Stimulated activated CD4-positive, alpha-beta T cell treated with anti-CD3 and anti-CD28 coated beads, Interleukin-4, amount 100 ng/mL, for 24 hours (primary cell): ENCODE measurements around the gene TFEB.

Source experiments
- DNase-seq: peaks from one replicate; pipeline ENCODE4 v3.0.0-alpha.2; 2020

TFEB gene

DNA sequence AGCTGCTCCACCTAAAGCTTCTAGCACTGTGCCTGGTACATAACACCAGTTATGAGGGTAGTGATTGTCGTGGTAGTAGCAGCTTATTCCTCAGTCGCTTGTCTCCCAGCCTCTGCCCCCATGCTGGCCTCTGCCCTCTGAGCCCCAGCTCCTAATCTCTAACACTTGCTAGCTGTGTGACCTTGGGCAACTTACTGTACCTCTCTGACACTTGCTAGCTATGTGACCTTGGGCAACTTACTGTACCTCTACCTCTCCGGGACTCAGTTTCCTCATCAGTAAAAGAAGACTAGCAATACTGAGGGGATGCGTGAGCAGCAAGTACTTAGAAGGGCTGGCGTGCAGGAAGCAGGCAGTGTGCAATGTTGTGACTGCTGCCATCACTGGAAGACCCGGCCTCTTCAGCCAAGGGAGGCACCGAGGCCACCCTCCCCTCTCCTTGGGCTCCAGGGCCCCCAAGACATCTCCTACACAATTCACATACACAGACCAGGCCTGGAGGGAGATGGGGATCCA, 87.3 kb downstream of the TFEB start:
- no peak for DNase-seq

DNA sequence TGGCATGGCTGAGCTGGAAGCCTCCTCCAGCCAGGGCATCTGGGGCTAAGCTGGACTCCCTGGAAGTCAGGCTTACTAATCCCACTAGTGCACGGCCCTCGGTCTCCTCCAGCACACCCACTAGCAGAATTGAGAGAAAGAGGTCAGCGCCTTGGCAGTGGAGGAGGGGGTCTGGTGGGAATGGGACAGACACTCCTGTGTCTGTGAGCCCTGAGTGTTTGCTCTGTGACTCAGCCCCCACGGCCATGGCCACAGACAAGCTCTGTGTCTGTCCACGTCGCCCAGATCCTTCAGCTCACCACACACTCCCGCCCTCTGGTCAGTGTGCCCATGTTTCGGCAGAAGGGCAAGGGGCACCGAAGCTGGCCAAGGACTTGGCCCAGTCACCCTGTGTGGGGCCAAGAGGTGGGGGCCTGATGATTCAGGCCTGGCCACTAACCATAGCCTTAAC, 88.3 kb downstream of the TFEB start:
- no peak for DNase-seq

DNA sequence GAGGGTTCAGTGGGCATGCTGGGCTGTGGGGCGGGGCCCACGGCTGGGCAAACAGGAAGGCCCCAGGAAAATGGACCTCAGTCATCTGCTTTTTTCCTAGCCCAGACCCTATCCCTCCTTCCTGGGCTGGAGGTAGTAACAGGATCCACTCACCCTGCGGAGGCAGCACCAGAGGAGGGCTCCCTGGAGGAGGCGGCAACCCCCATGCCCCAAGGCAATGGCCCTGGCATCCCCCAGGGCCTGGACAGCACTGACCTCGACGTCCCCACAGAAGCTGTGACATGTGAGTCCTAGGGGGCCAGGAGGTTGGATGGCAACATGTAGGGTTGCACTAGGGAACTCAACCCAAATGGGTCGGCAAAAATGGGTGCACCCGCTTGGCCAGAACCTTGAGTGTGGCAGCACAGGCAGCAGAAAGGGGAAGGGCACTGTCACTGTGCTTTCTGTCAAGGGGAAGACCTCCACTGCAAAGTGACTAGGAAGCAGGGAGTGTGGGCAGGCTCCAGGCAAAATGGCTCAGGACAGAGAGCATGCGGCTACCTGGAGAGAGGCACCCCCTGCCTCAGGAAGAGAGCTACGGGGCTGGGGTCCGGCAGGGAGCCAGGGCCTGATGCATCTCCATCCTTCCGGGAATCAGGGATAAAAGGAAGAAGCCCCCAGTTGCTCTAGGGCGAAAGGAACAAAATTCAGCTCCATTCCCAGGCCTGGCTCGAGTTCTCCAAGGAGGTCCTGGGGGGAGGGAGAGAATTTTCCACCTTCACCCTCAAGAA, 89.2 kb downstream of the TFEB start:
- no peak for DNase-seq

DNA sequence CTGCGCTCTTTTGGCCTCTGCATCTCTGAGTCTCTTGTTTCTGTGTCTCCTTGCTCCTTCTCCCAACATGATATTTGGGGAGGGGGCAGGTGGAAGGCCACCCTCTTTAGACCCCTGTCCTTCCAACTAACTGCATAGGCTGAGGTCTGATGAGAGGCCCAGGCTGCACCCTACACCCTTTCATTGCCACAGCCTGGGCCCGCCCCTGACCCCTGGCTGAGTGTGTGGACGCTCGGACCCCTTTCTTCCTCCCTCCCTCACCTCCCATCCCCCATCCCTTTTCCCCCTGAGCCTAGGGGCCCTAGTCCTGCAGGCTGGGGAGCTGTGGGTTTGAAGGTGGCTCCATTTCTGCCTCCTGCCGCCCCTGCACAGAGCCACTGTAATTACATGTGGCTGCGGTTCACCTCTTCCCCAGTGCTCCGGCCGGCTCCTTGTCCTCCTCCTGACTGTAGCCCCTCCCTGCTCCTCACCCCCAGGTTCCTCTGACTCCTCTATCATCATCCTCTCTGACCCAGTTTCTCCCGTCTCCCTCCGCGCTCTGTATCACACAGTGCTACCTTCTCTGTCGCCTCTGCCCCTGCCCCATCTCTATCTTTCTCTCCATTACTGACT, 90.3 kb downstream of the TFEB start:
- DNase-seq, result no peak

DNA sequence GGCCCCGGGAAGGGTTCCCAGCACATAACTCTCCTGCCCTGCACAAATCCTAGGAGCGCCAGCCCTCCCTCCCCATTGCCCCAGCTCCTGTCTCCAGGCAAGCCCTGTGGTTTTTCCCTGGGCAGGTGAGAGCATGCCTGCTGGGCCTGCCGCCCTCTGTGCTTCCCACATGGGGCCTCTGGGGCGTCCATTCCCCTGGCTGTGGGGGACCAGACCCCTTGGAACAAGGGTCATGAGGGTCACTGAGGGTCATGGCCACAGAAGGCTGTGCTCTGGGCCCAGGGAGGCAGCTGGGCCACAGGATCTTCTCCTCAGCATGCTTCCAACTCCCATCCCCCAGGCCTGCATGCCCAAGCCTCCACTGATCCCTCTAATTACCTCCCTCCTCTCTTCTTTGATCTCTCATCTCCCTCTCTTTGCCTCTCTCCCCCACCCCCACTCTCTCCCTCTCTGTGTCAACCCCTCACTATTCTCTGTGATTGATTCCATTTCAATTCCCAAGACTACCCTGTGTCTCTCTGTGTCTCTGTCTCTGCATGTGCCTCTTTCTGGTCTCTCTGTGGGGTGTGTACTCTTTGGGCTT, 91.0 kb downstream of the TFEB start:
- DNase-seq, result no peak

DNA sequence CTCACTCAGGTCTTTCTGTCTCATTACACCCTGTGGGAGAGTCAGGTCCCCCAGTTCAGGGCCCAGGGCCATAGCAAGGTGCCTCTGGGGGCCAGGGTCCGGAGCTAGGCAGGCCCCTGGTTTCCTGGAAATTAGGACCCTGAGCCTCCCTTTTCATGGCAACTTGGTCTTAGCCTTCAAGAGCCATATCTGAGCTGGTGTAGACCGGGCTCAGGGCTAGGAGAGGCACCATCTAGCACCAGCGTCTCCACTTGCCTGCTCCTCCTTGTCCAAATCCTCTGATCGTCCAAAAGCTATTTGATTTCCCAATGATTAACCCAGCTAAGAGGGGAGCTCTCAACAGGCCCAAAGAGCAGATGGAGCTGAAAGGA, 91.5 kb downstream of the TFEB start:
- DNase-seq, result no peak

DNA sequence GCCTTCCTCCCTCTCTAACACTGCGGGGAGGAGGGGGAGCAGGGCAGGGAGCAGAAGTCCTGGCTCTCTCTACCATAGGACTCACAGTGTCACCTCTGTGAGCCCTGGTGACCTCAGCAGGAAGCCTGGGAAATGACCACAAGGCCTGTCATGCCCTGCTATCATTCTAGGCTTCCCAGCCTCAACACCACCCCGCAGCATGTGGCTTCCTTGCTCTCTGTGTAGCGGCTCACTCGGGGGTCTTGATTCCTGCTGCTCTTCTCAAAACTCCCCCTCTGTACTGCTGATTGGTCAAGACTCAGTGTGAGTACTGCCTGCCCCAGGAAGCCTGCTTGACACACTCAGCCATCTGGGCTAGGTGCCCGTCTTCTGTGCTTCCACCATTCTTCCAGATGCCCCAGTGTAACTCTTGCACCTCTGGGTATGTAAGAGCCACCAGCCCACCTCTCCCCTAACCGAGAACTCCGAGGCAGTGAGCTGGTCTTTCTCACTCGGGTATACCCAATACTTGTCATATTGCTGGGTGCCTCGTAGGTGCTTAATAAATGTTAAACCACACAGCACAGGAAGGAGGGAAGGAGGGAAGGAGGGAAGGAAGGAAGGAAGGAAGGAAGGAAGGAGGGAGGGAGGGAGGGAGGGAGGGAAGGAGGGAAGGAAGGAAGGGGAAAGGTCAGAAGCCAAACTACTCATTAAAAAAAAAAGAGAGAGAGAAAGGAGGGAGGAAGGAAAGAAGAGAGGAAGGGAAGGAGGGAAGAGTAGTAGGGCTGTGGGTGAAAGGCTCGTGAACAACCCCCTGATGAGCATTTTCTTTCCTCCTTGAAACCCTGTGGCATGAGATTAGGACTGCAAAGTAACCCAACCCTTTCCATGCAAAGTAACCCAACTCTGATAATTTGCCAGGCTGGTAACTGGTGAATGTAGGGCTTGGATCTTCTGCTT, 92.2 kb downstream of the TFEB start:
- no peak for DNase-seq

DNA sequence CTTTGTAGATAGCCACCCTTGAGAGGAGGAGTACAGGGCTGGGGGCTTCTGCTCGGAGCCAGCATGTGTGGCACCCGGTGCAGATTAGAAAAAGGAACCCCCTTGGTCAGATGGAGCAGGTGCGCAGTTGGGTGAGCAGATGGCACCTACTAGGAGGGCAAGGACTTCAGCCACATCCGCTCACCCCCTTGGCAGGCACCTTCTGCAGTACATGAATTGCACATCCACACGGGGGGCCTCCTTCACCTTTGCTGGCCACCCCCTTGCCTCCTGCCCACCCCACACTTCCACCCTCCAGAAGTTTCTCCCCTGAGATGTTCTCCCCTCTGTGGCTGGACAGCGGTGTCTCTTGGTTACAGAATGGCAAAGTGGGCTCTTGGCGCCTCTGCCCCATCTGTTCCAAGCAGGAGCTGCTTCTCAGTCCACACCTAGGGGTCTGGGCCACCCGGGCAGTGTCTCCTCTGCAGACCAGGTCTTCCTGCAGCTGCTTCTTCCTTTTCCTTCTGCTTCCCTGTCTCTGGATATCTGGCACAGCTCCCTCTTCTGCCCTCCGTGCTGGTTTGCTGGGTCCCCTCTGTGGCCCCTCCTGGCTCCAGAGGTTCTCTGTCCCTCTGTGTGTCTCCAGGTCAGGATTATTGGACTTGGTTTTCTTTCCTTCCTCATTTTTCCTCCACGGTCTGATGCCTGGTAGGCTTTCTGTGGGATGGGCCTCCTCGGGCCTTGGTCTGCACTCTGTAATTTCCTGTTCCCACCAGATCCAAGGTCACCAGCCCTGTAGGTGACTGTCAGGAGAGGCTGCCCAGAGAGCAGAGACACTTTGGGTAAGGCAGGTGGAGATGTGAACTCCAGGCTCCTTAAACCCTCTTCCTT, 93.1 kb downstream of the TFEB start:
- no peak for DNase-seq

DNA sequence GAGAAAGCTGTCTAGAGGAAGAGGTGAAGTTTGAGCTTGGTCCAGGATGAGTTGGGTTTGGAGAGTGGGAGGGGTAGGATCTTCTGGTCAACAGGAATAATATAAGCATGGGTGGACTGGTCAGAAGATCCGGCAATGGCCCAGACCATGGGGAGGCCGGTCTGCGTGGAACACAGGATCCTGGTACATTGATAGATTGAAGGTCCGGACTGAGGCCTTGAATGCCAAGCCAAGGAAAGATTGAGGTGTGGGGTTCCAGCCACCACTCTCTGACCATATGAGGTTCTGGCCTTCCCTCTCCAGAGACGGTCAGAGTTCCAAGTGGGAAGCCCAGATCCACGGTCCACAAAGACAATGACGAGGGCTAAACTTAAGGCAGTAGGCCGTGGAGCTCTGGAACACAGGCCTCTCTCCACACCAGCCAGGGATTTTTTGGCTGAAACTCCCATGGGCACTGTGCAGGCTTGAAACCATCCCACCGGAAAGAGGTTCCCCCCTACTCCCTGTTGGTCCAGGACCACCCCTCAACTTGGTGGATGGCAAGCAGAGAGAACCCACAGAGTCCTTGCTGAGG, 94.0 kb downstream of the TFEB start:
- DNase-seq, result no peak

DNA sequence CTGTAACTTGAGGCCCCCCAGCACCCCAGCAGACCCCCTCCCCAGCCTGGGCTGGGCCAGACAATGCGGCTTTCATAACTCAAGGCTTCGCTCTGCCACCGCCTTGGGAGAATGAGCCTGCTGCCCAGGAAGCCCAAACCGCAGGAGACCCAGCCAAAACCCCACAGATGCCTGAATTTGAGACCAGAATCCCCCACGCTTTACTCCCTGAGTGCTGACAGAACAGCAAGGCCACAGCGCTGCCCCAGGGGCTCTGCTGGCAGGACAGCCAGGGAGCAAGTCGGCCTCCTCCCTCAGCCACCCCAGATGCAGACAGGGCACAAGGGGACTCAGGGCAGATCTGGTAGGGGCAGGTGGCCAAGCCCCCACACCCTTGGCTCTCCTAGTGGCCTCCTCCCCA, 95.0 kb downstream of the TFEB start:
- no peak for DNase-seq

DNA sequence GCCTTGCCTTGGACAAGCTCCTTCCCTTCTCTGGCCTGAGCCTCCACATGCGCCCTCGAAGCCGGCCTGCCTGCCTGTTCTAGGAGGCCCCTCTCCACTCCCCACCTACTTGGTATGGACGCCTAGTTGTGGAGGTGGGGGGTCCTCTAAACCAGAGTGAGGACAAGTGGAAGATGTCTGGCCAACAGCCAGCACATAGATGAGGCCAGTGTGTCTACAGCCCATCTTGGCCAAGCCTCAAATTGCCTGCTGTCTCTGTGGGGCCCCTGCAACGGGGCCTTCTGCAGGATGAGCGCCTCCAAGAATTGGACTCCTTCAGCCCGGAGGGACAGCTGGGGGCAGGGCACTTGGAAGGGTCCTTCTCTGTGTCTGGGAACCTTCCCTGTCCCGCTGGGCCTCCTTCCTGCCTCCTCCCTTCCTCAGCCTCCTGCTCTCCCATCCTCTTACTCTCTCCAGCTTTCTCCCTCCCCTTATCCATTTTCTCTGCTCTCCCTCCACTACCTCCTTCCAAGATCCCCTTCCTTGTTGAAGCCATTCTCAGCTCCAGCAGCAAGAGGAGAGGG, 95.5 kb downstream of the TFEB start:
- no peak for DNase-seq

DNA sequence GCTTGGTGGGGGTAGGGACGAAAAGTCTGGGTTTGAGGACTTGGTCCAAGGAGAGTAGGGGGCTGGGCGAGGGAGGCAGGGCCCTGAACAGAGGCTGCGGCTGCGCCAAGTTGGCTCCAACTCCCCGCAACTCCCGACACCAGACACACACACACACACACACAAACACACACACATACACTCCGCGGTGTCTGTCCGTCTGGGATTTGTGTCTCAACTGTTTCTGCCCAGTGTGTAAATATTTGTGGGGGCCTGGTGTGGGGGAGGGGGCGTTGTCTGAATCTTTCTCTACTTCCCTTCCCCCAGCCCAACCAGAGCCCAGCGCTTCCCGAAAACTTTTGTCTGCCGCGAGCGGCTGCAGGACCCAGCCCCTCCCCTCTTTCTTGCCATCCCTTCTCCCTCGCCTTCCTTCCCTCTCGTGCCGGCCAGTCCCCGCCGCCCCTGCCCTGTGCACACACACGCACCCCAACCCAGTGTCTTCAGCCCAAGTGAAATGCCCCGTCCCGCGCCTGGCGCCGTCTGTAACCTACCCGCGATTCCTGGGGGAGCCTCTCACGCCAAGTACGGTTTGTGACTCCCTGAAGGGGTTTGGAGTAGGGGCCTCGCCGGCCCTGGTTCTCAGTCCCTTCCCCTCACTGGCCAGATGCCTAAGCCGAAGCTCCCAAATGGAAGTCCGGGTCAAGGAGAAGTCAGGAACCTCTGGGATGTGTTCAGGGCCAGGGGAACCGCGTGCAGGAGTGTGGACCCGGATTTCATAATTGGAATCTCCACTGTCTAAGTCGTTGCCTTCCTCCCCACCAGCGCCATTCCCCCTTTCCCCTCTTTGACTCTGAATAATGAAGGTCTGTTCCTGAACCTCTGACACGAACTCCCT, 96.2 kb downstream of the TFEB start:
- DNase-seq, result no peak

DNA sequence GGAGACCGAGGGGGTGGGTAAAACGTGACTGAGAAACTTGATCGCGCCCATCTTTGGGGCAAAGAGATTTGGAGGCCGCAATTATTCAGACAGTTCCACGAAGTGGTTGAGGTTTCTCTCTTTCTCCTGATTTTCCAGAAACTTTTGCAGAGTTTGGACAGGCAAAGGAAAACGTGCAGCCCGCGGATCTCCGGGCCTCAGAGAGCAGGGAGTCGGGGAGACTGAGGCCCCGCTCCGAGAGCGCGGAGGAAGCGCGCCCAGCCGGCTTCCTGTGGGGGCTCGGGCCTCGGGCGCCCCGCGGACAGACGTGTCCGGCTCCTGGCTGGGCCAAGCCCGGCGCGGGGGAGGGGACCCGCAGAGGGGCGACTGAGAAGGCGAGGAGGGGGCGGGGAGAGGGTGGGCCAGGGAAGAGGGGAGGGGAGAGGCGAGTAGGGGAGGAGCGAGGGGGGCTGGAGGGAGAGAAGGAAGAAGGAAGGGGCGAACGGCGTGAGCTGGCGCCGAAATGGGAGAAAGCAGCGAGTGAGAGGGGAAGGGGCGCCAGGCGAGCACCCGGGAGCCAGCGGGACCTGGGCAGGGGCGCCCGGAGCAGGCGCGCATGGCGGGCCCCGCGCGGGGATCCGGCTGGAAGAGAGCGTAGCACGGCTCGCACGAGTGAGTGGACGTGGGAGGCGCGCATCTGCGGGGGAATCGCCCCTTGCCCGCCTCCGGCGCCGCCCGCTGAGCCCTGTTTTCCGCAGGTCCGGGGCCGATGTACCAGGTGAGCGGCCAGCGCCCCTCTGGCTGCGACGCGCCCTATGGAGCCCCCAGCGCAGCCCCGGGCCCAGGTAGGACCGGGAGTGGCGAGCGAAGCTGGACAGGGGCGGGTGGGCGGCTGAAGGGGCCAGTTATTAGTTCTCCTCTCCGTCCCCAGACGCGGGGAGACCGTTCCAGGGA, 97.1 kb downstream of the TFEB start, which contains the start of gene MDFI:
Gene MDFI, plus strand, starts transcription at position 467 of the 933 bp plus-strand sequence. Its CDS starts 282 bp downstream, at position 749.
- DNase-seq, result no peak

DNA sequence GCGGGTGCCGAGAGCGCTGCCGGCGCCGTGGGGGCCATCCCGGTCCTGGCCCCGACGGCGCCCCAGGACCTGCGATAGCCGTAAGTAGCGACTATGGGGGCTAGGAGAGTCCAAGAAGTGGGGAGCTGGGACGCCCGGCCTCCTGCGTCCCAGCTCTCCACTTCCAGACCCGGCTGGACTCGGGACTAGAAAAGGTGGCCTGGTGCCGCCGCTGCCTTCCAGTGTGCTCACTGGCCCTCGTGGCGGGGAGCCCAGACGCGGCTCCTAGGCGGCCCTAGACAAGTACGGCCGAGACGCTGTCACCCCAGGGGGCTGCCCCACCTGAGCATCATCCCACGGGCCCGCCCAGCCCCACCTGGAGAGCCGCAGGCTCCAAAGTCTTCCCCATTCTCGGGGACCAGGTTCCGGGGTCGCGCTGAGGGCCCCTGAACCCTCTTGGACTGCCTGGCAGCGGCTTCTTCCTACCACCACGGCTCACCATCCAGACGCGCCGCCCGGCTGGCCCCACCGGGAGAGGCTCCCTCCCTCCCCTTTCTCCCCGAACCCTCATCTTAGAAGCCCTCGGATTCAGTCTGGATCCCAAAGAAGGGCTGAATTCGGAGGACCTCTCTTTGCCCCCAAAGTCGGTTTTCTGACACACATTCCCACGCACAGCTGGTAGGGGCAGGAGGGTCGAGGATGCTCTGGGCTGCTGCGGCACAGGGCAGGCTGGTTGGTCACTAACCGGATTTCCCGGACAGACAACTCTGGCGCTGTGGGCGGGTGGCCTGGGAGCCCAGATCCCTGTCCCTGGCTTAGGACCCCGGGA, 98.0 kb downstream of the TFEB start:
- no peak for DNase-seq

DNA sequence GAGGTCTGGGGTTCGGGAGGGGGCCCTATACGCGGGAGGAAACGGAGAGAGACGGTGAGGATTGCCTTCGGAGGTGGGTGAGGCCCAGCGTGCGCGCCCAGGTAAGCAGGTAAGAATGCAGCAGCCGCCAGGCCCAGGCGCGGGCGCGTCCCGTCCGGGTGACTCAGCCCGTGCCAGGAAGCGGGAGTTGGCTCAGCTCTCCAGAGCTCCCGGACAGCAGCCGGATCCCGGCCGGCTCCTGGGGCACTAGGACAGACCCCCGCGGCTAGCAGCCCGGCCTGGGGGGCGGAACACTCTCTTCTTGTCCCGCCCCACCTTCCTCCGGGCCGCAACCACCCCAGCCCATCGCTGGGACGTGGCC, 98.6 kb downstream of the TFEB start:
- DNase-seq, result no peak

DNA sequence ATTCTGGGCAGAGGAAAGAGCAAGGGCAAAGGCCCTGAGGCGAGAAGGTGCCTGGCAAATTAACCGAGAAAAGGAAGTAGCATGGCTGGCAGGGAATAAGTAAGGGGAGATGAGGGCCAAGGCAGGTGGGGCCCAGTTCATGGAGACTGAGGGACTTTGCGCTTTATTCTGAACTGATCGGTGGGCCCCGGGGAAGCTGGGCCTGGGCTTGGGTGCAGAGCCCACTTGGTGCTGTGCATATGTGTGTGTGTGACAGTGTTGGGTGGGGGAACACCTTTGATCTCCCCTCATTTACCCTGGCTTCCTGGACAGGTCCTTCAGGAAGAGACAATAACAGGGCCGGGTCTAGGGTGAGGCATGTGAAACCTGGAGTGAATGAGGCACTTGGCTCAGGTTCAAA, 100.0 kb downstream of the TFEB start:
- DNase-seq, result no peak

DNA sequence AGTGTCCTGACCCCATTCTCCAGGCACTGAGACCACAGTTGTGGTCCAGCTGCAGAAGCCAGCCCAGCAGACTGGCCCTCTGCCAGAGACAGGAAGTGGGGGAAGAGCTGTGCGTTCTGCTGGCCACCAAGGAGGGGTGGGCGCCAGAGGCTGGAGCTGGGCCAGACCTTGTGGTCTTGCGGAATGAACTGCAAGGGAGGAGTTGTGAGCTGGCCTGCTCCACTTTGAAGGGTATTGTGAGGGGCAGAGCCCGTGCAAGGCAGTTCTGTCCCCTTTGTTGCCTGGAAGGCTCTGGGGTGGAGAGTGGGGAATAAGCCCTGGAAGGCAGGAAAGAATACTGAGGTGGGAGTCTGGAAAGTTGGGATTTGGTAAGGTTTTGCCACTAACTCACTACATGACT, 100.8 kb downstream of the TFEB start:
- DNase-seq, result no peak
